ENCODE data around the gene EHMT1.

Gene EHMT1

GRCh38 chr9:137813651-137814415 is 195.0 kb downstream of the EHMT1 start:
- DNase-seq = no peak

DNA sequence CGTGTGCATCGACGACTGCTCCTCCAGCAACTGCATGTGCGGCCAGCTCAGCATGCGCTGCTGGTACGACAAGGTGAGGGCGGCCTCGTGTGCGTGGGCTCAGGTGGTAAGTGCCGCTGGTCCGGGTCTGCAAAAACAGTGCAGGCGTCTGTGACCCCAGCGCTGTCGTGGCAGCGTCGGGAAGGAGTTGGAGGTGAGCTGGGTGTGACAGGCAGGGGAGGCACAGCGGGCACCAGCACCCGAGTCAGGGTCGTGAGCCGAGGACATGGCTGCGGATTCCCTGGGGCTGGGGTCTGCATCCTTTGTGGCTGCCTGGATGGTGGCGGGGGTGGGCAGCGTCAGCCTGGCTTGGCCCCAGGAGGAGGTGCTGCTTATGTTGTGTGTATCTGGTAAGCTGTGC is 195.6 kb downstream of the EHMT1 start:
- no peak for DNase-seq

GRCh38 chr9:137814841-137815240 is 196.0 kb downstream of the EHMT1 start:
- no peak for DNase-seq

- DNase-seq = no peak
These were observed 196.8 kb downstream of the EHMT1 start for GRCh38 chr9:137815256-137816255.

- peak in 2 of 3 donors; percentile 24 to 27 for DNase-seq
These were observed 197.9 kb downstream of the EHMT1 start for GRCh38 chr9:137816531-137817235.

- no peak for DNase-seq
These were observed 198.7 kb downstream of the EHMT1 start for GRCh38 chr9:137817236-137818200.

DNA sequence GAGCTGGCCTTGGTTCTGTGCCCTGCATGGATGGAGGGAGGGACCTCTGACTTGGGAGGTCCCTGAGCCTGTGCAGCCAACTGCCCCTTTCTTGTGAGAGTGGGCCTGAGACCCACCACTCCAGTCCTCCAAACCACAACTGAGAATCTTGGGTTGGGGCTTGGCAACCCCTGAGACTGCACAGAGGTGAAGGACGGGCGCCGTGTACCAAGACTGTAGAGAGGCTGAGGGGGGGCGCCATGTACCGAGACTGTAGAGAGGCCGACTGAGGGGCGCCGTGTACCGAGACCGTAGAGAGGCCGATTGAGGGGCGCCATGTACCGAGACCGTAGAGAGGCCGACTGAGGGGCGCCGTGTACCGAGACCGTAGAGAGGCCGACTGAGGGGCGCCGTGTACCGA is 199.5 kb downstream of the EHMT1 start:
- no peak for DNase-seq

DNA sequence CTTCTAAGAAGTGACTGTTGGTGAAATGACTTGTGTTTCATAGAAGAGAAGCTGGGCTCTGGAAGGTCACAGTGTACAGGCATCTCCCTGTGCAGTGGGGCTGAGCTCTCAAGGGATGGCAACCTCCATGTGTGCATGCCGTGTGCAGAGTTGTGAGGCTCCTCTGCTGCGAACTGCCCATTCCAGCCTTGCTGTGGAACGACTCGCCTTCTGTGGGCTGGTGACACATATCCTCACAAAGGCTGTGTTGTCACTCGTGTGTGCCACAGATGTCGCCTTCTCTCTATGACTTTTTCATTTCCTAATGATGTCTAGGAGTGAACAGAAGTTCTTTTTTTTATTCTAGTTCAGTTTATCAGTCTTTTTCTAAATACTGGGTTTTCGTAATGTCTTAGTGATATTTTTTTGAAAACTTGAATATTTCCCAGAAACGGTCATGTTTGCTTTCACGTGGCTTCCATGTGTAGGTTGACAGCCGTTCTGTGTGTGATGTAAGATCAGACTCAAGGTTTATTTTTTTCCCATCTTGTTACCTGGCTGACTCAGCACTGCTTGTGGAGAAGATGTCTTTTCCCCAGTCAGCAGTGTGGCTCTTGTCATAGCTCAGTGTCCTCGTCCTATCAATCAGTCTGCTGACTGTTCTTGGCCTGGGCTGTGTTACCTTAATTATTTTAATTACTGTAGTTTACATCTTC is 201.5 kb downstream of the EHMT1 start:
- DNase-seq = peak in 2 of 3 donors; percentile 9 to 11

GRCh38 chr9:137823986-137824771 is 205.4 kb downstream of the EHMT1 start:
- DNase-seq = no peak

GRCh38 chr9:137825324-137825989 is 206.7 kb downstream of the EHMT1 start:
- peak; percentile 47 to 71 (median 47) for DNase-seq

DNA sequence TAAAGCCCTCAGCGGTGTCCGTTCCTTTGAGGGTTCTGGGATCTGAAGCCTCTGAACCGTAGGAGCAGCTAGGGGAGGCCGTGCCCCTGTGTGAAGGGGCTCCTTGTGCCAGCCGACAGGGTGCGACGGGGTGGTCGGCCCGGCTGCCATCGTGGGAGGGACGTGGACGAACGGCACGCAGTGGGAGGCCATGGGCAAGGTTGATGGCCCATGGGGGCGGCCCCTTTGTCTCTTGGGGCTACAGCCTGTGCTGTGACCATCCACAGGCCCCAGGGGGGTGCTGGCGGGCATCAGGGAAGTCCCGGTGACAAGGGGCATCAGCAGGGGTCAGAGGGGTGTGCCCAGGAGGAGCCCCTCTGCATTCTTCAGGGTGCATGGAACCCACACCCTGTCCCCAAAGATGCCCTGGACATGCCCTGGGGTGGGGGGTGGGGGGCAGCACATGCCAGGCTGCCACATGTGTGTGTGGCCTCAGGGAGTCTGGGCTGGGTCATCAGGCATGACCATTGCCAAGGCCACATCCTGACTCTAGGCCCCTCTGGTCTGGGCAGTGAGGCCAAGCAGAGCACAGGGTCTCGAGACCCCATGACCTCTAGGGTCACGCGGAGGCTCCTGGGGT is 209.2 kb downstream of the EHMT1 start:
- DNase-seq = peak in 1 of 3 donors; percentile 13

DNA sequence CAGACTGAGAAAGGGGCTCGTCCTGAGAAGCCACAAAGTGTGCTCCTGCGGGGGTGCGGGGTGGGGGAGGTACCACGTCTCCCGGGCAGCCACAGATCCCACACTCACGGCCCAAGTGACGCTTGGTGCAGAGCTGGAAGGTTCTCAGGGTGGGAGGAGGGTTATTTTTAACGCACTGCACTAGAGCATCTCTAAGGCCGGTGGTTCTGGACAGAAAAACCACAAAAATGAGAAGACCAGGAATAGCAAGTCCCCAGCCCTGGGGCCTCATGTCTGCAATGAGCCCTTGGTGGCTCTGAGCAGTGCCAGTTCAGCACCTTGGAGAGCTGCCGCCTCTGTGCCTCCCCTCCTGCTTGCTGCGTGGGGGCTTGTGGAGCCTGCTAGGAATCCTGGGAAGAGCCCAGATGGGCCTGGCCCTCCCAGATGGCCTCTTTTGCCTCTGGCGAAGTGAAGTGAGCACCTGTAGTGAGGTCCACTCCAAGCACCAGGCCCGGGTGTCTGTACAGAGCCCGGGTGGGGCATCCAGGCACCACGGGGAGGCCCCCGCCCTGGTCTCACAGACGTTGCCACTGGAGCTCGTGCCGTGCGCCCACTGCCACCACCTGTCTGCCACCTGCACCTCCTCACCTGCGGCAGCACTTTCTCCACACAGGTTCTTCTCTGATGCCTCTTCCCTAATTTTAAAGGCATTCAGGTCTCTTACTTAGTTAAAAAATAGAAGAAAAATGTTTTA is 209.9 kb downstream of the EHMT1 start:
- peak; percentile 3 to 25 (median 14) for DNase-seq

GRCh38 chr9:137829260-137829996 is 210.6 kb downstream of the EHMT1 start:
- DNase-seq = peak in 1 of 3 donors; percentile 7

- peak in 1 of 3 donors; percentile 9 for DNase-seq
These were observed 213.4 kb downstream of the EHMT1 start for GRCh38 chr9:137832191-137832700.

DNA sequence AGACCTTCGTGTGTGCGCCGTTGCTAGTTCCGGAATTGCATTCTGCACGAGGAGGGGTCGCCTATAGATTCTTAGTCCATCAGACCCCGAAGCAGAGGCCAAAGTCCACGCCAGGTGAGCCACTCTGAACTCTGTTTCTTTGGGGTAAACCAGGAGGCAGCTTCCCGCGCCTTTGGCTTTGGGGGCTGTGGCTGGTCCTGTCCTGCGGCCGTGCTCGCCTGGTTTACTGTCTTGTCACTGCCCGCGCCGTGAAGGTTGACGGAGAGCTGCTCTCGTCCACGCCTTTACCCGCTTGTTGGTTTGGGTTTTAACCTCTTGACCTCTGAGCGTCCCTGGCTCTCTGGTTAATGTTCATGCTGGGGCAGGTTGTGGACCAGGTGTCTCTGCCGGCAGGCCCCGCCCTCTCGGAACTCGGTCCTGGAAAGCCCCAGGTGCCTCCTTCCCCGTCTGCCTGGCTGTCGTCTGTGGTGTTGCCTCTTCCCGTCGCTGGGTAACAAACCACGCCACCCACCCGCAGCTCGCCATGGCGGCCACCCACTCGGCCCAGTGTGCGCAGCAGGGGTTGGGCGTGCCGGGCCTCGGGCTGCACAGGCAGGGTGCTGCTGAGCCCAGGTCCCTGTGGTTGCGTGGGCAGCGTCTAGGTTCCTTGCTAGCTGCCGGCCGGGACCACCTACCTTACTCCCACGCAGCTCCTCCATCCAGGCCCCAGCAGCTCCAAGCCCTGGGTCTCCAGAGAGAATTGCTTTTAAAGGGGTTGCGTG is 214.2 kb downstream of the EHMT1 start:
- peak in 1 of 3 donors; percentile 13 for DNase-seq
